CD4-positive, alpha-beta T cell treated with Interleukin-1 beta for 1 hour (primary cell): ENCODE results near the gene DENR.
"Not testable (repeated sequence)": the region's sequence is repeated elsewhere in the genome, so short reads cannot be mapped to it uniquely, and the experiment has no call there.

ENCODE experiments used
- DNase-seq, 2 donors: peaks; one replicate each; pipeline ENCODE4 v3.0.0-alpha.2; 2020 to 2022

Gene DENR

GRCh38 chr12:122743895-122744525 lies 8.6 kb upstream of the DENR start:
- DNase-seq, result peak in 1 of 2 donors; percentile 54

DNA sequence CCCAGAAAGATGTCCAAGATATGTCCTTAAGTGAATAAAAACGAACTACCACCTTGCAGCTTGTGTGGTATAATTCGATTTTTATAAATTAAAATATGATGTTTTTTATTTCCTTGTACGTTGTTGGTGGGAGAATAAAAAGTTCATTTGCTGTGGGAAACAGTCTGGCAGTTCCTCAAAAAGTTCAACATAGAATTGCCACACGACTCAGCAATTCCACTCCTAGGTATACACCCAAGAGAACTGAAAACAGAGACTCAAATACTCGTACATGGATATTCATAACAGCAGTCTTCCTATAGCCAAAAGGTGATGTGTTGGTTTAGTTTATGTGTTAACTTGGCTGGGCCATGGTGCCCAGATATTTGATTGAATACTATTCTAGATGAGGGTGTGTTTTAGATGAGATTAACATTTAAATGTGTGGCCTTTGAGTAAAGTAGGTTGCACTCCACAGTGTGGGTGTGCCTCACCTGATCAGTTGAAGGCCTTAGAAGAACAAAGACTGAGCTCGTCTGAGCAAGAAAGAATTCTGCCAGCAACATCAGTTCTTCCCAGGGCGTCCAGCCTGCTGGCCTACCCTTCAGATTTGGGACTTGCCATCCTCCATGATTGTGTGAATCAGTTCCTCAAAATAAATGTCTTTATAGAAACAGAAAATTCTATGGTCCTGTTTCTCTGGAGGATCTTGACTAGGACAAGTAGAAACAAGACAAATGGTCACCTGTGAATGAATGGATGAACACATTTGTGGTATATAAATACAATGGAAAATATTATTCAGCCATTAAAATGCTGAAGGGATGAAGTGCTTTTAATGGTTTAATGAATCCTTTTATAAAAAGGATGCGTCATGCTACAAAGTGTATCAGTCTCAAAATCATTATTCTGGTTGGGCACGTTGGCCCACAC lies 5.1 kb upstream of the DENR start:
- no peak for DNase-seq

DNA sequence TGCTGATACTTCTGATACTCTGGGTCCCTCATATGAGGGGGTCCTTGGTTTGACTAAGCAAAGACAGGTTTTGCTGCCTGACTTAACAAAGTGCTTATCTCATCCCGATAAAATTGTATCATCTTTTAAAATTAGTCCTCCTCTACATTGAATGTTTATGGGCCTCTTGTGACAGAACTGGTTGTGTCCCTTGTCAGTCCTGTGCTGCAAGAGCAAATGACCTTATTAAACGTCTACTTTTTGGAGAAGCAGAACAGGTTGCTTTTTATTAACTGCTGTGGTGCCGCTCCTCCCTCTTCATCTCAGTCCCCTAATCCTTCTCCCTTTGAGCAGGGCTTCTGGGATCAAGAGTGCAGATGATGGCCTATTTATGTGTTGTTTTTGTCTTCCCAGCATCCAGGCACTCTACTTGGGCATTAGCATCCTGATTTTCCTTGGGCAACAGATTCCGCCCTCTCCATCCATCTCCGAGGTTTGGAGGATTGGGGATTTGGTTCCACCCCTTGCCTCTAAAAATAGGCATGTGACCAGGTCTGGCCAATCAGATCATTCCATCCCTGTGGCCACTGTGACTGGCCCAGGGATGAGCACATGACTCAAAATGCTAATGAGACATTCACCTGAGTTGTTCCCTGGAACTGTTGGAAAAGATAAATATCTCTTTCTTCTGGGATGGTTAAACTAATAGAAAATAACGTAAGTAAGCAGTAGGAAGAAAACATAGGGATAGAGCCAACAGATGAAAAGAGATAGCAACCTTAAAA lies 2.9 kb upstream of the DENR start:
- DNase-seq, result no peak

DNA sequence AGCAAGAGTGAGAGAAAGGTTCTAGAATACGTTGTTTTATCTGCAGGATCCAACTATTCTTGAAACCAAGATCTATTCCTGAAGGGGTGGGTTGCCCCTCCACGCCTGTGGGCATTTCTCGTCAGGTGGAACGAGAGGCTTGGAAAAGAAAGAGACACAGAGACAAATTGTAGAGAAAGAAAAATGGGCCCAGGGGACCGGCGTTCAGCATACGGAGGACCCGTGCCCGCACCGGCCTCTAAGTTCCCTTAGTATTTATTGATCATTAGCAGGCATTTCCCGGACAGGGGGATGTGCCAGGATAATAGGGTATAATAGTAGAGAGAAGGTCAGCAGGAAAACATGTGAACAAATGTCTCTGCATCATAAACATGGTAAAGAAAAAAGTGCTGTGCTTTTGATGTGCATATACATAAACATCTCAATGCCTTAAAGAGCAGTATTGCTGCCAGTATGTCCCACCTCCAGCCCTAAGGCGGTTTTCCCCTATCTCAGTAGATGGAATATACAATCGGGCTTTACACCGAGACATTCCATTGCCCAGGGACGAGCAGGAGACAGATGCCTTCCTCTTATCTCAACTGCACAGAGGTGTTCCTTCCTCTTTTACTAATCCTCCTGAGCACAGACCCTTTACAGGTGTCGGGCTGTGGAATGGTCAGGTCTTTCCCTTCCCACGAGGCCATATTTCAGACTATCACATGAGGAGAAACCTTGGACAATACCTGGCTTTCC lies 1.7 kb upstream of the DENR start:
- DNase-seq, result not testable (repeated sequence)

DNA sequence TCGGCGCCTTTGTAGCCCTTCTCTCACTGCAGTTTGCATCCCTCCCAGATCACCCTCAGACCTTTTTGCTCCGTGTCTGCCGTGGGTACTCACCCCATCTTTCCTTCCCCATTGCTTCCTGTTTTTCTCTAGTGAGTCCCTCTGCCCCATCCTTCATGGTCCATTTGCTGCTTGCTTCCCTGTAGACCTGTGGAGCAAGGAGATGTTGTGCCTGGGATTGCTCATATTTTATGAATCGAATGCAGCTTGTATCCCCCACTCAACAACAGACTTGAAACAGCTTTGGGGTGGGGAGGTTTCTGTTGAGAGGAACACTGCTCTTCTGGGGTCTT lies 661 bp downstream of the DENR start:
- DNase-seq, result no peak

GRCh38 chr12:122754790-122755189 lies 2.2 kb downstream of the DENR start:
- DNase-seq, result no peak

DNA sequence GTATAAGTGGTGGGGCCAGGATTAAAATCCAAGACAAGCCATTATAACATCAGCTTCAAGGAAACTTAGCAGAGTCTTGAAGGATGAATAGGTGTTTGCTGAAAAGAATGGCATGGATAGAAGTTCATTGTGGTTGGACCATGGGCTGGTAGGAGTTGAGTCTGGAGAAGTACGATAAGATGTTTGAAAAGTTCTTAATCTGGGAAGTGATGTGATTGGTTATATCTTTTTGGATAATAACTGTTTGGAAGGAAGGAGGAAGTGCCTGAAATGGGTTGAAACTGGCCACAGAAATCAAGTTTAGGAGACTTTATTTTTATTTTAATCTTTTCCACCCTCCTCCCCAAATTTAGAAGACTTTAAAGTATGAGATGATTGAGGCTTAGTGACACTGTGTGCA lies 4.9 kb downstream of the DENR start:
- DNase-seq, result no peak

DNA sequence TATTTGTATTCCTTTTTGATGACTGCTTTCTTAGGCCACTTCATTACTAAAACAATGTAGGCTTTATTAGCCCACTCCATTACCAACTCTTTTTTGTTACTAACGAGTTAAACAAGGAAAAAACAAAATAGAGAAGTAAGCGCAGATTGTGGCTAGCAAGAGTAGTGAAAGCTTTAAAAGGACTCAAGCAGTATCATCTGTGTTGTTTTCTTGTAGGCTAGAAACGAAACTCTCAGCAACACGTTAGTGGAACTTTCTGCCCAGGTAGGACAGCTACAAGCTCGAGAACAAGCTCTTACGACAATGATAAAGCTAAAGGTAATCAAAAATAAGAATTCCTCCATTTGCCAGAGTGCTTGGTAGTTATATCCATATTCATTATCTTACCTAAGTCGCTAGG lies 32.9 kb downstream of the DENR start:
- DNase-seq, result no peak

DNA sequence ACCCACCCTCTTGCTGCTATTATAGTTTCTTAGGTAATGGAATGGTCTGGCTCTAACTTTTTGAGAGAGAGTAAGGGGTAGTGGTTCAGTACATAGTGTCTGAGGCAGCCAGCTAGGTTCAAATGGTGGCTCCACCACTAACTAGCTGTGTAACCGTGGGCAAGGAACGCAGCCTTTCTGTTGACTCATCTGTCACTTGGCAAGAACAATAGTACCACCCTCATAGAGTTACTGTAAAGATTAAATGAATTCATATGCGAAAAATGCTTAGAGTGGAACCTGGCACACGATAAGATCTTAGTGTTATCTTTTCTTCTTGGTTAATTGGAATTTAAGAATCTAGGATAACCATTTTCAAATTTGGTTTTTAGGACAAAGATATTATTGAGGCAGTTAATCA lies 35.8 kb downstream of the DENR start:
- no peak for DNase-seq

GRCh38 chr12:122789637-122790036 lies 37.0 kb downstream of the DENR start:
- DNase-seq, result no peak

- no peak for DNase-seq
Measured at GRCh38 chr12:122790393-122791075, 37.9 kb downstream of the DENR start.

GRCh38 chr12:122793685-122794106 lies 41.1 kb downstream of the DENR start:
- peak; percentile 5 to 64 for DNase-seq

GRCh38 chr12:122795807-122796206 lies 43.2 kb downstream of the DENR start:
- no peak for DNase-seq

DNA sequence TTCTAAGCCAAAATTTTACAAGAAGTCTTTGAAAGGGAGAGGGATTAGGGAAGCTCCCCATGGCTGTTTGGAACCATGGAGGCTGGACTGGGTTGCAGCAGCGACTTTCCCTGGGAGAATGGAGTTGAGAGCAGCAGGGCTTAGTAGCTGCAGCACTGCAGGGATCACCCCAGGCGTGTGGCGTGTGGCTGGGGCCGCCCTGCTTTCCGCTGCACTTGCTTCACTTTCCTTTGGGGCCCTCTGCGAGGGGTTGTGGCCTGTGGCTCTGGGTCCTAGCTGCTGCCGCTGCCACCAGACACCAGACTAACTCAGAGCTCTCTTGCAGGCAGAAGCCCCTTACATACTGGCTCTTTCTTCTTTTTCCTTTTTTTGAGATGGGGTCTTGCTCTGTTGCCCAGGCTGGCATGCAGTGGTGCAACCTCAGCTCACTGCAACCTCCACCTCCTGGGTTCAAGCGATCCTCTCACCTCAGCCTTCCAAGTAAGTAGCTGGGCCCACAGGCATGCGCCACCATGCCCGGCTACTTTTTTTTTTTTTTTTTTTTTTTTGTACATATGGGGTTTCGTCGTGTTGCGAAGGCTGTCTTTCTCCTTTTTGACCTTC lies 47.1 kb downstream of the DENR start:
- no peak for DNase-seq

DNA sequence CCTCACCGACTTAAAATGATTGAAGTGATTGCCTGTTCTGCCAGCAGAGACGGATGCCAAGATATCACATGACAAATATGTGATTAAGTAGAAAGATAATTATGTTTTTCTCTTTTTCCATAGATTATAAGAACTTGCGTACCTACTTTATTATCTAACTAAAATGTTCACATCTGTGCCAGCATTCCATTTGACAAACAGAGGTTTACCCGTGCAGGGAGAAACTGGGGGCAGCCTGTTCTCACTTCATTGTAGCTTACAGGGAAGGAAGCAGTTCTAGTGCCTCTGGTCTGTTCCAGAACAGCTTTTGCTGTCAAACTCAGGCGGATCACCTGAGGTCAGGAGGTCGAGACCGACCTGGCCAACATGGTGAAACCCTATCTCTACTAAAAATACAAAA lies 51.3 kb downstream of the DENR start:
- no peak for DNase-seq

- not testable (repeated sequence) for DNase-seq
Measured at GRCh38 chr12:122804957-122805356, 52.3 kb downstream of the DENR start.

DNA sequence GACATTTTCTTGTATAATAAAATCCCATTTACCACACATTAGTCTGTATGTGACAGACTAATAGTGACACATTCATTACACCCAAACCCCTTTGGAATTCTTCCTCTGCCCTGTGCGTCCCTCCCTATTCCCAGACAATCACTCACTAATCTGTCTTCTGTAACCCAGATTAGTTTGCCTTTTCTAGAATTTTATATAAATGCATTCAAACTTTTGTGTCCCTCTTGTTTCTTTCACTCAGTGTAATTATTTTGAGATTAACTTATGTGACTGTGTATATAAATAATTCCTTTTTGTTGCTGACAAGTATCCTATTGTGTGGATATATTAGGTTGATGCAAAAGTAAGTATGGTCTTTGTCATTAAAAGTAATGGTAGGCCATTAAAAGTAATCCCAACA lies 55.0 kb downstream of the DENR start:
- DNase-seq, result no peak

DNA sequence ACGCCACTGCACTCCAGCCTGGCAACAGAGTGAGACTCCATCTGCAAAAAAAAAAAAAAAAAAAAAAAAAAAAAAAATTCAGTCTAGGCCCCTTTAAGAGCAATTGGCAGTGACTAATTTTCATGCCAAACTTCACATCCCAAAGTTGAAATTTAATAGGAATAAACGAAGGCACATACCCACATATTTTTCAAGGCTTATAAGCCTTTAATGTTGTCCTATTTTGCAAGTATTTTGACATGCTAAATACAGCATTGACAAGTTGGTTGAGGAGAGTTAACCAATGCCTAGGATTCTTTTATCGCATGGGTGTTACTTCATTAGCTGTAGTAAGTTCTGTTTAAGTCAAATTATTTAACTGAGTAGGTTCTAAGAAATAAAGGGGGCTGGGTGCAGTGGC lies 59.2 kb downstream of the DENR start:
- DNase-seq, result no peak

DNA sequence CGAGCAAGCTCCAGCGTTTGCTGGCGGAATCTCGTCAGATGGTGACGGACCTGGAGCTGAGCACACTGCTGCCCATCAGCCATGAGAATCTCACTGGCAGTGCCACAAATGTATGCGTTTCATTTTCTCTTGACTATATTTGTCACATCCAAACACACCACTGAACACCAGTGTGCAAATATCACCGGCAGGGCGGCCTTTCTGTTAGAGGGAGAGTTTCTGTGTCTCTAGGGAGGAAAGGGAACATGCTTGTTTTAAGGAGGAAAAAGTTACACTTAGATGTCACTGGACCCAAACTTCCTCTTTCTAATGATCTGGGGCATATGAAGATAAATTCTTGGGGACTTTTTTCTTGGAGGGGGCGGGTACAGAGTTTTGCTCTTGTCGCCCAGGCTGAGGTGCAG lies 60.7 kb downstream of the DENR start:
- DNase-seq, result peak in 1 of 2 donors; percentile 59

GRCh38 chr12:122819209-122819785 lies 66.7 kb downstream of the DENR start:
- no peak for DNase-seq

DNA sequence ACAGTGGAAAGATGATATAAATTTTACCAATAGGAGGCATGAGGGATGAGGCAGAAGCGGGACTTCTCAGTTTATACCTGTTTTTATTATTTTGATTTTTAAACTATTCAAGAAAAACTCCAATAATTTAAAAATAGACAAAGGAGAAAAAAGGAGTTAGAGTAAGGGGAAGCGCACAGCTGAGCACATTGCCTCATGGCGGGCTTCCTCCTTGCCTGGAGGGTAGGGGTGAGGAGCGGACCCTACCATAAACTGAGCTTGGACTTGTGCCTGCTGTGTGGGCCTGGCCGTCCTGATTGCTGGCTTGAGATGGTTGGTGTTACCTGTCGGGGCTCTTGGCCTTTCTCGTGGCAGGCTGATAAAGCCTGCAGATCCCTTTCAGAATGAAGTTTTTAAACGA lies 67.5 kb downstream of the DENR start:
- no peak for DNase-seq
